ENCODE measurements around the gene PTGDR2.

The PTGDR2 gene

GRCh38 chr11:60870733-60871377 lies 15.1 kb upstream of the PTGDR2 start:
- no peak for DNase-seq
- TF ChIP-seq GATA1 (IDR thresholded peaks at IDR 0.05; ENCODE audit: low read depth, low read length), result no peak
- no peak for TF ChIP-seq POLR2A (IDR thresholded peaks at IDR 0.05; ENCODE audit: low read length)

DNA sequence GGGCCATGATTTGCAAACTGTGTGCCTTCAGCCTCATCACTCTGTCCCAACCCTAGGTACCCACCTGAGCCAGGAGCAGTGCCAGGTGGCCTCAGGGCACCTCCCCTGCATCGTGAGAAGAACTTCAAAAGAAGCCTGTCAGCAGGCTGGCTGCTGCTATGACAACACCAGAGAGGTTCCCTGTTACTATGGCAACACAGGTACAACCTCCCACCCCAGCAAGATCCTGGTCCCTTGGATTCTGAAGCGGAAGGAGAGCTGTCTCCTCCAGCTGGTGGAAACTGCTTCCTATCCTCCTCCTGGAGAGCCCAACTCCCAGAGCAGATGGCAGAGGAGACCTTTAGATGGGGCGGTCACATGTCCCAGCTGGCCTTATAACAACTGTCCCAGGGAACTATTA lies 14.5 kb upstream of the PTGDR2 start:
- DNase-seq, result no peak
- TF ChIP-seq POLR2A (IDR thresholded peaks at IDR 0.05; ENCODE audit: low read length) (no peak), GATA1 (IDR thresholded peaks at IDR 0.05; ENCODE audit: low read depth, low read length) (no peak)

GRCh38 chr11:60869451-60869825 lies 13.7 kb upstream of the PTGDR2 start:
- no peak for DNase-seq
- TF ChIP-seq POLR2A (IDR thresholded peaks at IDR 0.05; ENCODE audit: low read length) (no peak), GATA1 (IDR thresholded peaks at IDR 0.05; ENCODE audit: low read depth, low read length) (no peak)

GRCh38 chr11:60868682-60869450 lies 13.1 kb upstream of the PTGDR2 start:
- TF ChIP-seq GATA1 (IDR thresholded peaks at IDR 0.05; ENCODE audit: low read depth, low read length) (no peak), POLR2A (IDR thresholded peaks at IDR 0.05; ENCODE audit: low read length) (no peak)
- no peak for DNase-seq

- no peak for DNase-seq
- TF ChIP-seq POLR2A (IDR thresholded peaks at IDR 0.05; ENCODE audit: low read length) (no peak), GATA1 (IDR thresholded peaks at IDR 0.05; ENCODE audit: low read depth, low read length) (no peak)
Measured at GRCh38 chr11:60867871-60868681, 12.3 kb upstream of the PTGDR2 start.

- TF ChIP-seq GATA1 (IDR thresholded peaks at IDR 0.05; ENCODE audit: low read depth, low read length) (no peak), POLR2A (IDR thresholded peaks at IDR 0.05; ENCODE audit: low read length) (no peak)
- DNase-seq, result no peak
Measured at GRCh38 chr11:60866911-60867870, 11.4 kb upstream of the PTGDR2 start, which contains the start of gene ZP1. Gene ZP1 (plus strand): TSS chr11:60867542. CDS start chr11:60867562, 20 bp downstream.

DNA sequence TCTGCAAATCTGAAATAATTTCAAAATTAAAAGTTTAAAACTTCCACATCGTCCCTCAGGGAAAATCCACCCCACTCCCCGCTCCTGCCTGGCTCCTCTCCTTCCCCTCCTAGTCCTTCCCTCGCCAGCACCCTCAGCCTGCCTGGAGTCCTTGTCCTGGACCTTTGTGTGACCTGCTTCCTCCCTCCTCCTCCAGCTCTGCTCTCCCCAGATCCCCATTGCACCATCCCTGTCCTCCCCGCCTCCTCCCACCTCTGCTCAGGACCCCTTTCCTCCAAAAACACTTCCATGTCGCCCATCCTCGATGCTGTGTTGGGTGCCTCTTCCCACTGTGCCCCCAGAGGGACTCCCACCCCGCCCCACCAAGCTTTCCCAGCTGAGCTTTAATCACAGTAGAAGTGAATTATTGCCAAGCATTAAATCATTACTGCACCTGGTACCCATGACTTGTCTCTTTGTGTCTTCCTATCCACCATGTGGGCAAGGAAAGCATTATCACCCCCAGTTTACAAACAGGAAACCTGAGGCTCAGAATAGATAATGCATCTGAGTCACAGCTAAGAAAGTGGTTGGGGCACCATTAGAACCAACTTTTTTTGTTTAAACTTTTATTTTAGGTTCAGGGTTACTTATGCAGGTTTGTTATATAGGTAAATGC lies 9.2 kb upstream of the PTGDR2 start:
- TF ChIP-seq GATA1 (IDR thresholded peaks at IDR 0.05; ENCODE audit: low read depth, low read length) (no peak), POLR2A (IDR thresholded peaks at IDR 0.05; ENCODE audit: low read length) (no peak)
- no peak for DNase-seq

DNA sequence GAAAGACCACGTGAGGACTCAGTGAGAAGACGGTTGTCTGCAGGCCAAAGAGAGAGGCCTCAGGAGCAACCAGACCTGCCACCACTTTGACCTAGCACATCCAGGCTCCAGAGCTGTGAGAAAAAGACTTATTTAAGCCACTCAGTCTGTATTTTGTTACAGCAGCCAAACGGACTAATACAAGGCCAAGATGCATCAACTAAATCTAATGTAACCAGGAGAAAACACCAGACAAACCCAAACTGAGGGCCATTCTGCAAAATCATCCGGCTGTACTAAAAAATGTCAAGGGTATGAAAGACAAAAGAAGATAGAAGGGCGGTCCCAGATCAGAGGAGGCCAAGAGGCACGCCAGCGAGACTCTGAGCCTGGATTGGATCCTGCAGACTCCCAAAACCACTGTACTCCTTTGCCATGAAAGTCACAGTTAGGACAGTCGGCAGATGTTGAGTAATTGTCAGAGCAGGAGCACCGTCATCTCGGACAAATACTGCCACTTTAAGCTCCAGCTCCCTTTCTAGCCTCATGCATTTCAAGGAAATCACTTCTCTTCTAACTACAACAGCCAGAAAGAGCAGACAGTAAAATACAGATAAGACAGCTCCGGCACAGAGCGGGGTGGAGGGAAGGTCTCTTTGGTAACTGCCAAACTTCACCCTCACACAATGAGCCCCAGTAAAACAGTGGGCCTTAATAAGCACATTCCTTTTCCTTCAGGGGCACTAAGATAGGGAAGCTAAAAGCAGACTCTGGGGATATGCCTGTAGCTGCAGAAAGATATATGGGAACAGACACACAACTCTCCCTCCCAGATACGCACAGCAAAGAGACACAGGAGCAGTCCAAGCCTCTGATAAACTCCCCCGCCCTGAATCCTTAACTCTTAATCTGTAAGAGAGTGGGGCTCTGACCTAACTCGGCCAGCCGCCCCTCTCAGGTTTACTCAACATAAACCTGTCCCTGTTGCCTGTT lies 8.1 kb upstream of the PTGDR2 start:
- no peak for TF ChIP-seq POLR2A (IDR thresholded peaks at IDR 0.05; ENCODE audit: low read length)
- no peak for TF ChIP-seq GATA1 (IDR thresholded peaks at IDR 0.05; ENCODE audit: low read depth, low read length)
- peak in 1 of 2 experiments; percentile 54 for DNase-seq

DNA sequence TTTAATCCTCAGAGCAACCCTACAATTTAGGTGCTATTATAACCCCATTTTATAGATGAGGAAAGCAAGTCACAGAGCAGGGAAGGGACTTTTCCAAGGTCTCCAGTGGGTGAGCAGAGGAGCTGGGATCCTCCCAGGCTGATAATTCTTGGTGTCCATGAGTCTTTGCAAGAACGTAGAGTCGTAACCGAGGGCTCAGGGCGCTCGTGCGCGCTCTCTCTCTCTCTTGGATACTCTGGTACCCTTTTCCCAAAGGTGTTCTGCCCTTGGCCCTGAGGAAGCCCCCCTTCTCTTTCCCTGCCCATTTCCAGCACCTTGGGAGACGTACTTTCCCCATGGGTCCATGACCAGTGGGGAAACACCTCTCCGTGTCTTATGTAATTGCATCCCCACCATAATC lies 6.4 kb upstream of the PTGDR2 start:
- TF ChIP-seq GATA1 (IDR thresholded peaks at IDR 0.05; ENCODE audit: low read depth, low read length), result no peak
- no peak for TF ChIP-seq POLR2A (IDR thresholded peaks at IDR 0.05; ENCODE audit: low read length)
- no peak for DNase-seq

- no peak for DNase-seq
- TF ChIP-seq POLR2A (IDR thresholded peaks at IDR 0.05; ENCODE audit: low read length), result no peak
- no peak for TF ChIP-seq GATA1 (IDR thresholded peaks at IDR 0.05; ENCODE audit: low read depth, low read length)
Measured at GRCh38 chr11:60860943-60861342, 5.2 kb upstream of the PTGDR2 start.

- no peak for DNase-seq
- TF ChIP-seq POLR2A (IDR thresholded peaks at IDR 0.05; ENCODE audit: low read length) (no peak), GATA1 (IDR thresholded peaks at IDR 0.05; ENCODE audit: low read depth, low read length) (no peak)
Measured at GRCh38 chr11:60859616-60860250, 4.0 kb upstream of the PTGDR2 start.
